Activated T-cell treated with anti-CD3 and anti-CD28 coated beads, Interleukin-2, amount 50 U/mL, for 72 hours (primary cell): ENCODE measurements around the gene NCOA4. TPM values are rescaled to one million over a fixed set of nuclear protein-coding genes. Genes with fewer than 3 reads are reported as not detected.
"Not testable (repeated sequence)": the region's sequence is repeated elsewhere in the genome, so short reads cannot be mapped to it uniquely, and the experiment has no call there.

Experiments
- ATAC-seq, 2 donors: fragments of 150-1000 bp; cut with Tn5 transposase; replicated peaks in 1 of 2; 2 replicates each; pipeline ENCODE4 v1.10.0; 2021; ENCODE audit warnings: moderate library complexity in 2 of 2, mild to moderate bottlenecking in 1 of 2
- DNase-seq, 2 donors: peaks; one replicate each; pipeline ENCODE4 v3.0.0; 2021 to 2022; ENCODE audit warnings: mixed read lengths in 1 of 2
- H3K27ac Mint-ChIP-seq: one replicate; pipeline ENCODE4 v1.8.0; 2022; ENCODE audit warnings: mild to moderate bottlenecking, moderate library complexity, mixed read lengths
- H3K27me3 Mint-ChIP-seq: one replicate; pipeline ENCODE4 v1.8.0; 2022; ENCODE audit warnings: low read depth, mixed read lengths
- H3K36me3 Mint-ChIP-seq, 2 donors: one replicate each; pipeline ENCODE4 v1.8.0; 2022; ENCODE audit warnings: mixed read lengths in 2 of 2, mild to moderate bottlenecking in 1 of 2; ENCODE audit not compliant: insufficient read depth in 2 of 2
- H3K4me1 Mint-ChIP-seq: one replicate; pipeline ENCODE4 v1.8.0; 2022; ENCODE audit warnings: low read depth, mixed read lengths
- H3K4me3 Mint-ChIP-seq, 2 donors: one replicate each; pipeline ENCODE4 v1.8.0; 2022; ENCODE audit warnings: mild to moderate bottlenecking in 2 of 2, mixed read lengths in 2 of 2, moderate library complexity in 2 of 2
- H3K9me3 Mint-ChIP-seq, 2 donors: one replicate each; pipeline ENCODE4 v1.8.0; 2022; ENCODE audit warnings: mixed read lengths in 2 of 2
- total RNA-seq, 2 donors: library from RNA; stranded (reverse); gene quantifications; one replicate each; pipeline ENCODE4 v1.2.3, GENCODE V29; 2022

Gene NCOA4
- total RNA-seq, 2 donors from 2014 or later = 112 to 144 TPM

- no peak overlapping the region for H3K4me3 Mint-ChIP-seq
- DNase-seq = no peak
- H3K9me3 Mint-ChIP-seq = no peaks in the 10 kb centered on the region
- no peaks in the 10 kb centered on the region for H3K27me3 Mint-ChIP-seq
- no peak overlapping the region for H3K27ac Mint-ChIP-seq
- no peak for ATAC-seq
- peaks cover 7 to 18% of the 10 kb centered on the region in 2 donors for H3K36me3 Mint-ChIP-seq
- H3K4me1 Mint-ChIP-seq = no peaks in the 10 kb centered on the region
Measured at GRCh38 chr10:46005383-46005782, 25.0 kb downstream of the NCOA4 start.

GRCh38 chr10:46004963-46005362 lies 25.5 kb downstream of the NCOA4 start:
- no peak overlapping the region for H3K27ac Mint-ChIP-seq
- H3K36me3 Mint-ChIP-seq = peaks cover 8 to 21% of the 10 kb centered on the region in 2 donors
- no peak overlapping the region for H3K4me3 Mint-ChIP-seq
- DNase-seq (no peak), ATAC-seq (no peak)
- H3K4me1 Mint-ChIP-seq = no peaks in the 10 kb centered on the region
- no peaks in the 10 kb centered on the region for H3K27me3 Mint-ChIP-seq
- H3K9me3 Mint-ChIP-seq = no peaks in the 10 kb centered on the region

- Mint-ChIP-seq H3K4me3 (no peak overlapping the region), H3K27ac (no peak overlapping the region), H3K36me3 (peaks cover 12 to 29% of the 10 kb centered on the region in 2 donors), H3K9me3 (no peaks in the 10 kb centered on the region), H3K27me3 (no peaks in the 10 kb centered on the region), H3K4me1 (no peaks in the 10 kb centered on the region)
- DNase-seq (no peak), ATAC-seq (no peak)
Measured at GRCh38 chr10:46002916-46003693, 27.3 kb downstream of the NCOA4 start.

DNA sequence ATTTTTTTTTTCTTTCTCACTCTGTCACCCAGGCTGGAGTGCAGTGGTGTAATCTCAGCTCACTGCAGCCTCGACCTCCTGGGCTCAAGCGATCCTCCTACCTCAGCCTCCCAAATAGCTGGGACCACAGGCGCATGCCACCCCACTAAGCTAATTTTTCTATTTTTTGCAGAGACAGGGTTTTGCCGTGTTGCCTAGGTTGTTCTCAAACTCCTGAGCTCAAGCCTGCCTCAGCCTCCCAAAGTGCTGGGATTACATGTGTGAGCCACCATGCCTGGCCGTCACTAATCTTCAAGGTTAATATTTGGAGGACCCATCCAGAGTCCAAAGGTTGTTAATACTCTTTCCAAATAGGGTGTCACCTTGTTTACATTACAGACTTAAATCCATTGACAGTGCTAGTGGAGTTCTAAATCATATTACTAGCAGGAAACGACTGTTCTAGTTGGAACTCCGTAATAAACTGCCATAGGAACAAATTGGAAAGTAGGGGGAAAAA lies 28.2 kb downstream of the NCOA4 start:
- not testable (repeated sequence) for H3K4me3 Mint-ChIP-seq, H3K27ac Mint-ChIP-seq, H3K4me1 Mint-ChIP-seq, H3K27me3 Mint-ChIP-seq, DNase-seq, H3K9me3 Mint-ChIP-seq, ATAC-seq
- peaks cover 16 to 25% of the 10 kb centered on the region in 2 donors for H3K36me3 Mint-ChIP-seq

- no peak overlapping the region for H3K27ac Mint-ChIP-seq
- no peaks in the 10 kb centered on the region for H3K9me3 Mint-ChIP-seq
- no peaks in the 10 kb centered on the region for H3K4me1 Mint-ChIP-seq
- no peak for DNase-seq
- H3K27me3 Mint-ChIP-seq = no peaks in the 10 kb centered on the region
- no peak for ATAC-seq
- H3K36me3 Mint-ChIP-seq = peaks cover 15 to 31% of the 10 kb centered on the region in 2 donors
- no peak overlapping the region for H3K4me3 Mint-ChIP-seq
Measured at GRCh38 chr10:46001187-46001756, 29.2 kb downstream of the NCOA4 start.

DNA sequence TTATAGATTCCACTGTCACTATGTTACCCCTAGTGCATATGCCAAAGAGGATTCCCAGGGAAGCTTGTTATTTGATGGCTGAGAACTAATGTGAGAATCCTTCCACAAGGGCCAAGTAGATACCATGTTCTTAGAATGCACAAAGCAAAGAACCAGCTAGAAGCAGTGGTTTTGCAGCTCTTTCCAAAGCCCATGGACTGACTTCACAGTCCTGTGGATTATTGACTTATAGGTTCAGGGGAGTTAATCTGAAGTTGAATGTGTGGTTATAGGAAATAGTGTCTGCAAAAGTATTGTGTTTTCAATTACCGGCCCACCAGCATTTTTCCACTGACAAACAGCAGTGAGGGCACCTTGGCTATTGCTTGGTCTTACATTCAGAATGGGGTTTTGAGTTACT lies 29.9 kb downstream of the NCOA4 start:
- ATAC-seq = no peak
- Mint-ChIP-seq H3K4me1 (no peaks in the 10 kb centered on the region), H3K36me3 (peaks cover 15 to 31% of the 10 kb centered on the region in 2 donors), H3K9me3 (no peaks in the 10 kb centered on the region), H3K27me3 (no peaks in the 10 kb centered on the region), H3K4me3 (no peak overlapping the region), H3K27ac (no peak overlapping the region)
- no peak for DNase-seq

DNA sequence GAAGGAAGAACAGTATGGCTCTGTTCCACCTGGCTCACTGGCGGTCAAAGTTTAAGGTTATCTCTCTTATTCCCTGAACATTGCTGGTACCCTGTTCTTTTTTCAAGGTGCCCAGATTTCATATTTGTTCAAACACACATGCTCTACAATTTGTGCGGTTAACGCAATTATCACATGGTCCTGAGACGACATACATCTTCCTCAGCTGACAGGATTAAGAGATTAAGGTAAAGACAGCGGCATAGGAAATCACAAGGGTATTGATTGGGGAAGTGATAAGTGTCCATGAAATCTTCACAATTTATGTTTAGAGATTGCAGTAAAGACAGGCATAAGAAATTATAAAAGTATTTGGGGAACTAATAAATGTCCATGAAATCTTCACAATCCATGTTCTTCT lies 30.5 kb downstream of the NCOA4 start:
- H3K27me3 Mint-ChIP-seq, H3K4me1 Mint-ChIP-seq, DNase-seq, H3K27ac Mint-ChIP-seq, H3K9me3 Mint-ChIP-seq, H3K4me3 Mint-ChIP-seq, ATAC-seq: not testable (repeated sequence)
- H3K36me3 Mint-ChIP-seq = peaks cover 15 to 31% of the 10 kb centered on the region in 2 donors

DNA sequence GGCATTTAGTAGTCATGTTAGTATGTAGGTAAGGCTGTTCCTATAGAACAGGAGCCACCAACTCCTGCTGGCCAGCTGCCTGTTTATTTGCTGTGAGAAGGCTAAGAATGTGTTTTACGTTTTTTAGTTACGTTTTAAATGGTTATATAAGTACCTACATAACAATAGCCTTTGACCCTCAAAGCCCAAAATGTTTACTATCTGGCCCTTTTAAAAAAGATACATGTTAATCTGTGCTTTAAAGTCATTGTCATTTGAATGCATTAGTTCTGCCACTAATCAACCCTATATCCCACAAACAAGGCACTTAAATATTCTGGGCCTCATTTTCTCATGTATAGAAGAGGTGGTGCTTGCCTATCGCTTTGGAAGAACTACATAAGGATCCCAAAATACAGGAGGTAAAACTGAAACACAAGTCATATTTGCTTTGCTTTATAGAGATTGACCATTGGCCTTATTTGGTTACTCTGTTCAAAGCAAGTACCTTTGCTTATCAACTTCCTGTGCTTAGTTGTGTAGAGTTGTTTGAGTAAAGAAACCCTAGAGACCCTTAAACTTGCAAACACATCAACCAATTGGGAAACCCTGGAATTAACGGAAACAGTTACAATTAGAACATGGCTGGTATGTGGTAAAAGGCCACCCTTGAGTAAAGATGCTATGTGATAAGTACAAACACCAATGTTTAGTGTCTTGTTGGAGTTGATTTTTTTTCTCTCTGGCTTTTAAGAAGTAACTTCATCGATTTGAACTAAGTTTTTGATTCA lies 32.2 kb downstream of the NCOA4 start:
- DNase-seq = no peak
- no peaks in the 10 kb centered on the region for H3K4me1 Mint-ChIP-seq
- no peaks in the 10 kb centered on the region for H3K9me3 Mint-ChIP-seq
- H3K27ac Mint-ChIP-seq = peak overlapping the region; percentile 54
- H3K4me3 Mint-ChIP-seq = no peak overlapping the region
- ATAC-seq = no peak
- H3K27me3 Mint-ChIP-seq = no peaks in the 10 kb centered on the region
- H3K36me3 Mint-ChIP-seq = peaks cover 13 to 34% of the 10 kb centered on the region in 2 donors

GRCh38 chr10:45997557-45997956 lies 32.9 kb downstream of the NCOA4 start:
- no peak overlapping the region for H3K4me3 Mint-ChIP-seq
- H3K36me3 Mint-ChIP-seq = peaks cover 15 to 36% of the 10 kb centered on the region in 2 donors

DNA sequence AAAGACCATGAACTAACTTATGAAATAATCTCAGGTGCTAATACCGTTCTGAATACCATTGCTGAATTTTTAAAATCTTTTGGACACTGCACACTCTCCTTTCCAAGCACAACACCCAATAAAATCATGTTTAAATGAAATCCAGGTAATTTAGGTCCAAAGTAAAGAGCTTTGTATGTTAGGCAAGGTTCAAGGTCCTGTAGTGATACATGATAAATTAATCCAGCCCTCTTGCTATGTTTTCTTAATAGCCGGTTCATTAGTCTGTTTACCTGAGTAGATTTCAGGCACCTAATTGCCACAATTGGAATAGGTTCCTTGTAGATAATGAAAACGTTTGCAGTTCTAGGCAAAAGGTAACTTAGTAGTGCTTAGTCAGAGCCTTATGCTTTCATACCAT lies 44.8 kb downstream of the NCOA4 start:
- H3K9me3 Mint-ChIP-seq, H3K36me3 Mint-ChIP-seq, H3K27me3 Mint-ChIP-seq, H3K4me1 Mint-ChIP-seq, DNase-seq, ATAC-seq, H3K4me3 Mint-ChIP-seq: not testable (repeated sequence)
- H3K27ac Mint-ChIP-seq = peak overlapping the region; percentile 57

More at GRCh38 chr10:45997557-45997956, 32.9 kb downstream of the NCOA4 start:
- DNase-seq (no peak), ATAC-seq (no peak)
- Mint-ChIP-seq H3K9me3 (no peaks in the 10 kb centered on the region), H3K27me3 (no peaks in the 10 kb centered on the region), H3K4me1 (no peaks in the 10 kb centered on the region), H3K27ac (peak overlapping the region; percentile 63)

DNA sequence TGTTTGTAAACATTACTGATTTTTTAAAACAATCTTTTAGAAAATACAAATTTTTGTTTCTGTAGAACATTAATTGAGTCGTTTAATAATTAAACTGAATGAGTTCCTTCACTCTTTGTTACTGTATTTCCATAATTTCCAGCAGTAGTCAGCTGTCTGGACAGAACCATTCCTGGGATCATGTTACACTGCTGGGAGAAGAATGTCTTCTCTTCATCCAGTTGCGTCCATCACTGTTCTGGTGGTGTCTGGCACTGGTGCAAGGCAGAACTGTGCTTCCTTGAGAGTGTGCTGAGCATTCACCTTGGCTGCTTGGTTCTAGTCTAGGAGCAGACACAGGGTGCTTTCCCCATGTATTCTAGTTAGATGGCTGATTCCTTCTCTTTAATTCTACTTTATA lies 46.0 kb downstream of the NCOA4 start:
- H3K4me3 Mint-ChIP-seq, H3K36me3 Mint-ChIP-seq, H3K27me3 Mint-ChIP-seq, H3K9me3 Mint-ChIP-seq, H3K27ac Mint-ChIP-seq, ATAC-seq, H3K4me1 Mint-ChIP-seq, DNase-seq: not testable (repeated sequence)

DNA sequence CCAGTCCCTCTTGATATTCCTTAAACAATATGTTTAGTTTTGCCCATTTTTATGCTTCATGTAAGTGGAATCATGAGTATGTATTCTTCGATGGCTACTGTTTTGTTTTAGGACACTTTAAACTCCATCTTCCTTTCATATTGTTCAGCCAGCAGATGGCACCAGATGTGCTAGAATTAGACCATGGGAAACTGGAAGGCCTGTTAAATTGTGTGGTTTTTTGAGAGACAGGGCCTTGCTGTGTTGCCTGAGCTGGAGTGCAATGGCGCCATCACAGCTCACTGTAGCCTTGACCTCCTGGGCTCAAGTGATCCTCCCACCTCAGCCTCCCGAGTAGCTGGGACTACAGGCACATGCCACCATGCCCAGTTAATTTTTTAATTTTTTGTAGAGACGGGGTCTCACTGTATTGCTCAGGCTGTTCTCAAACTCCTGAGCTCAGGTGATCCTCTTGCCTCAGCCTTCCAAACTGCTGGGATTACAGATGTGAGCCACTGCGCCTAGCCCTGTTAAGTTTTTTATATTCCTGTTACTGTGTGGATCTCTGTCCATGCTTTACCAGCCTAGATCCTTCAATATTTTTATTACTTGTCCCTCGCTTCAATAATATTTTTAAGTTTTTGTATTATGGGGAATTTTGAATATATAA lies 46.8 kb downstream of the NCOA4 start:
- DNase-seq (peak; percentile 21 to 36), ATAC-seq (peak; percentile 43 to 59)
- H3K27me3 Mint-ChIP-seq, H3K4me3 Mint-ChIP-seq, H3K4me1 Mint-ChIP-seq, H3K36me3 Mint-ChIP-seq, H3K9me3 Mint-ChIP-seq, H3K27ac Mint-ChIP-seq: not testable (repeated sequence)

DNA sequence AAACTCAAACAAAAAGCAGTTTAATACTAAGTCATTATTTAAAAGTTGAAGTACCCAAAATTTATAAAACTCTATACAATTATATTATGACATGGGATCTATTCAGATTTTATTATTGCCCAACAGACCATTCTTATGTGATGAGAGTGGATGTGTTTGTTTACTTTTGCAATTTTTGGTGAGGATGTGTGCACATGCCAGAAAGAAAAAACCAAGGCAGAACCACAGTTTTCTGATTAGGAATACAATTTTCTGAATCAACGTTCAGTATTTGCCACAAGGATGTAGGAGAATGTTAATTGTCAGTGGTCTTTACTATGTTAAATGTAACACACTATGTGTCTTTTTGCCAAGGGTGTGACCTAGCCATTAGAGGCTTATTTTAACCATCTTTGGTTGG lies 49.1 kb downstream of the NCOA4 start:
- not testable (repeated sequence) for H3K4me1 Mint-ChIP-seq, H3K27ac Mint-ChIP-seq, ATAC-seq, H3K27me3 Mint-ChIP-seq, H3K36me3 Mint-ChIP-seq, H3K9me3 Mint-ChIP-seq, DNase-seq, H3K4me3 Mint-ChIP-seq
